Measurements from ENCODE around the gene APOD.
A peak's percentile ranks its signal among the peaks of the same experiment; 100 is the strongest.

APOD gene

GRCh38 chr3:195548006-195548405 lies 35.7 kb downstream of the APOD start:
- Histone ChIP-seq H3K79me2 (ENCODE audit: insufficient read depth, low read depth) (no peaks in the 10 kb centered on the region; the same call in 1 of the 2 replicates), H3K9ac (no peak overlapping the region), H3K4me3 (IDR thresholded peaks at IDR 0.05; ENCODE audit: insufficient read depth, low read depth, low read length) (no peak overlapping the region), H3K4me2 (peak overlapping the region; percentile 72), H2AFZ (ENCODE audit: low read depth) (no peak overlapping the region), H3K27me3 (ENCODE audit: insufficient read depth, low read depth) (no peaks in the 10 kb centered on the region), H3K36me3 (ENCODE audit: insufficient read depth) (no peaks in the 10 kb centered on the region), H4K20me1 (ENCODE audit: insufficient read depth) (no peaks in the 10 kb centered on the region), H3K27ac (no peak overlapping the region), H3K4me1 (ENCODE audit: low read depth, poor library complexity, severe bottlenecking) (peaks cover 93% of the 10 kb centered on the region)
- TF ChIP-seq, protein P1, sequence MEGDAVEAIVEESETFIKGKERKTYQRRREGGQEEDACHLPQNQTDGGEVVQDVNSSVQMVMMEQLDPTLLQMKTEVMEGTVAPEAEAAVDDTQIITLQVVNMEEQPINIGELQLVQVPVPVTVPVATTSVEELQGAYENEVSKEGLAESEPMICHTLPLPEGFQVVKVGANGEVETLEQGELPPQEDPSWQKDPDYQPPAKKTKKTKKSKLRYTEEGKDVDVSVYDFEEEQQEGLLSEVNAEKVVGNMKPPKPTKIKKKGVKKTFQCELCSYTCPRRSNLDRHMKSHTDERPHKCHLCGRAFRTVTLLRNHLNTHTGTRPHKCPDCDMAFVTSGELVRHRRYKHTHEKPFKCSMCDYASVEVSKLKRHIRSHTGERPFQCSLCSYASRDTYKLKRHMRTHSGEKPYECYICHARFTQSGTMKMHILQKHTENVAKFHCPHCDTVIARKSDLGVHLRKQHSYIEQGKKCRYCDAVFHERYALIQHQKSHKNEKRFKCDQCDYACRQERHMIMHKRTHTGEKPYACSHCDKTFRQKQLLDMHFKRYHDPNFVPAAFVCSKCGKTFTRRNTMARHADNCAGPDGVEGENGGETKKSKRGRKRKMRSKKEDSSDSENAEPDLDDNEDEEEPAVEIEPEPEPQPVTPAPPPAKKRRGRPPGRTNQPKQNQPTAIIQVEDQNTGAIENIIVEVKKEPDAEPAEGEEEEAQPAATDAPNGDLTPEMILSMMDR (conservative IDR thresholded peaks at IDR 0.05; ENCODE audit: low read depth, low read length), result no peak

DNA sequence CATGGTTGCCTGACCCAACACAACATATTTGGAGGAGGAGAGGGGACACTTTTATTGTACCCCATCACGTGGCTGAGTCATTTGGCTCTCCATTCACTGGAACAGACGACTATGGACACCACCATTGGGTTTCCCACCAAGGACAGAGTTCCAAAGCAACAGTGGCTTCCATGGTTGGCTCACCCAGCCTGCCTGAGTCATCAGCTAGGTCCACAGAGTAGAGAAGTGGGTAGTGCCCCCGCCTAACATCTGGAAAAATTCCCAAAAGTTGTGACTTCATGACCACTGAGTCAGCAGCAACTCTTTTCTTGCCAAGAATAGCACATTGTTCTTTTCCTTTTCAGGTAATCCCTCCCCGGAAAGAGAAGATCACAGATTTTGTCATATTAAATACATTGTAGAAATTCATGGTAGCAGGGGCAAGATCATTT lies 37.6 kb downstream of the APOD start:
- Histone ChIP-seq H3K79me2 (ENCODE audit: insufficient read depth, low read depth) (peaks cover 18% of the 10 kb centered on the region), H3K4me3 (IDR thresholded peaks at IDR 0.05; ENCODE audit: insufficient read depth, low read depth, low read length) (no peak overlapping the region), H2AFZ (ENCODE audit: low read depth) (peak overlapping the region; percentile 41), H4K20me1 (ENCODE audit: insufficient read depth) (no peaks in the 10 kb centered on the region), H3K9ac (peak overlapping the region; percentile 17; the same call in 1 of the 2 replicates), H3K4me1 (ENCODE audit: low read depth, poor library complexity, severe bottlenecking) (peaks cover 74% of the 10 kb centered on the region), H3K27me3 (ENCODE audit: insufficient read depth, low read depth) (no peaks in the 10 kb centered on the region), H3K27ac (peak overlapping the region; percentile 62), H3K36me3 (ENCODE audit: insufficient read depth) (no peaks in the 10 kb centered on the region), H3K4me2 (peak overlapping the region; percentile 83)
- TF ChIP-seq, protein P1 (conservative IDR thresholded peaks at IDR 0.05; ENCODE audit: low read depth, low read length), result no peak

DNA sequence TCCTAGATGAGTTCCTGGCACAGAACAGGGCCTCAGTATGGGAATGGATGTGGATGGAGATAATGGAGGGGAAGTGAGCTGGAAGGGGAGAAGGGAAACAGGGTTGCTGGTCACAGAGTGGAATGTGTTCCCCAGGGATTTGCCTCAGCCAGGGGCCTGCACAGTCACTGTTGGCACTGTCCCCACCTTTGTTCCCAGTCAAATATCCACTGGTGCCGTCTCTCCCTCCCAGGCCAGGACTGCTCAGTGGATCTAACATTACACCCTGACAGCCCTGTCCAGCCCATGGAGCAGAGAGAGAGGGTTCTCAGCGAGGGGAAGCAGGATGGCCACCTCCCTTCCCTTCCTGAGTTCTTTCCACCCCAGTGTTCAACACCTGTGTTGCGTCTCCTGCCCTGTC lies 39.1 kb downstream of the APOD start:
- Histone ChIP-seq H3K4me1 (ENCODE audit: low read depth, poor library complexity, severe bottlenecking) (peaks cover 71% of the 10 kb centered on the region), H3K4me2 (peak overlapping the region; percentile 83; the same call in 1 of the 2 replicates), H3K4me3 (IDR thresholded peaks at IDR 0.05; ENCODE audit: insufficient read depth, low read depth, low read length) (no peak overlapping the region), H3K79me2 (ENCODE audit: insufficient read depth, low read depth) (peaks cover 33% of the 10 kb centered on the region), H2AFZ (ENCODE audit: low read depth) (no peak overlapping the region), H3K9ac (no peak overlapping the region), H3K27ac (no peak overlapping the region; the same call in 1 of the 2 replicates), H4K20me1 (ENCODE audit: insufficient read depth) (no peaks in the 10 kb centered on the region), H3K36me3 (ENCODE audit: insufficient read depth) (no peaks in the 10 kb centered on the region), H3K27me3 (ENCODE audit: insufficient read depth, low read depth) (no peaks in the 10 kb centered on the region)
- TF ChIP-seq, protein P1 (conservative IDR thresholded peaks at IDR 0.05; ENCODE audit: low read depth, low read length), result no peak

- H3K9ac ChIP-seq, result no peak overlapping the region
- peaks cover 38% of the 10 kb centered on the region for H3K79me2 ChIP-seq (ENCODE audit: insufficient read depth, low read depth)
- TF ChIP-seq, protein P1 (conservative IDR thresholded peaks at IDR 0.05; ENCODE audit: low read depth, low read length), result no peak
- H3K36me3 ChIP-seq (ENCODE audit: insufficient read depth), result no peaks in the 10 kb centered on the region
- H3K27ac ChIP-seq, result no peak overlapping the region
- H3K4me2 ChIP-seq, result peak overlapping the region; percentile 72; the same call in 1 of the 2 replicates
- no peak overlapping the region for H2AFZ ChIP-seq (ENCODE audit: low read depth)
- no peaks in the 10 kb centered on the region for H3K27me3 ChIP-seq (ENCODE audit: insufficient read depth, low read depth)
- peaks cover 71% of the 10 kb centered on the region for H3K4me1 ChIP-seq (ENCODE audit: low read depth, poor library complexity, severe bottlenecking)
- no peak overlapping the region for H3K4me3 ChIP-seq (IDR thresholded peaks at IDR 0.05; ENCODE audit: insufficient read depth, low read depth, low read length)
- H4K20me1 ChIP-seq (ENCODE audit: insufficient read depth), result no peaks in the 10 kb centered on the region
These were observed 39.6 kb downstream of the APOD start for GRCh38 chr3:195544230-195544536.

Measured in KMS-11 (cell line).